PC-9 (cell line): ENCODE results near the gene AQP12A. TPM values are rescaled to one million over a fixed set of nuclear protein-coding genes. Genes with fewer than 3 reads are reported as not detected.

Experiments used
- BruUV-seq: library from RNA; stranded (reverse); fragments of 400-500 nt; replicated peaks from 2 replicates; lab custom pipeline; 2021; lab: Mats Ljungman, UMichigan
- CTCF ChIA-PET: fragments of 300-600 bp; sonication (Branson Sonifier 250); formaldehyde crosslinking; loops from one replicate; lab custom pipeline; 2022; ENCODE audit warnings: antibody characterized with exemption; lab: Charles Lee
- POLR2A ChIA-PET: fragments of 300-600 bp; sonication (Branson Sonifier 250); formaldehyde crosslinking; loops from one replicate; lab custom pipeline; 2022; ENCODE audit warnings: antibody characterized with exemption; ENCODE audit not compliant: unreplicated experiment; lab: Charles Lee
- DNase-seq, 2 experiments: peaks; one replicate each; pipeline versions ENCODE4 v3.0.0 to v3.0.0-alpha.2; 2015 to 2022; ENCODE audit warnings: mixed read lengths in 1 of 2
- H2AFZ ChIP-seq: fragments of 200-600 bp; sonication (generic); 2 replicates; pipeline ENCODE4 v1.8.1; 2017; ENCODE audit warnings: antibody characterized with exemption
- H3F3A ChIP-seq: fragments of 200-600 bp; sonication (generic); 2 replicates; pipeline ENCODE4 v1.8.1; 2017; ENCODE audit warnings: antibody characterized with exemption, mild to moderate bottlenecking, low read depth; ENCODE audit not compliant: insufficient read depth
- H3K27ac ChIP-seq: fragments of 200-600 bp; sonication (generic); 2 replicates; pipeline ENCODE4 v1.6.1; 2016; ENCODE audit warnings: mixed run types
- H3K27me3 ChIP-seq: fragments of 200-600 bp; sonication (generic); 2 replicates; pipeline ENCODE4 v1.6.1; 2016; ENCODE audit warnings: low read depth, mixed run types; ENCODE audit not compliant: insufficient read depth
- H3K36me3 ChIP-seq: fragments of 200-600 bp; sonication (generic); 2 replicates; pipeline ENCODE4 v1.6.1; 2016; ENCODE audit warnings: low read depth, mixed run types
- H3K4me1 ChIP-seq: fragments of 200-600 bp; sonication (generic); replicated peaks from 2 replicates; pipeline ENCODE4 v1.6.1; 2016; ENCODE audit warnings: mixed run types; ENCODE audit not compliant: insufficient read depth
- H3K4me2 ChIP-seq: fragments of 200-600 bp; sonication (generic); 2 replicates; pipeline ENCODE4 v1.6.1; 2017; ENCODE audit warnings: mixed run types
- H3K4me3 ChIP-seq: fragments of 200-600 bp; sonication (generic); 2 replicates; pipeline ENCODE4 v1.6.1; 2016; ENCODE audit warnings: mixed run types
- H3K79me2 ChIP-seq: fragments of 200-600 bp; sonication (generic); 2 replicates; pipeline ENCODE4 v1.6.1; 2017; ENCODE audit warnings: low read depth, mixed run types
- H3K9me2 ChIP-seq: fragments of 200-600 bp; sonication (generic); 2 replicates; pipeline ENCODE4 v1.8.1; 2017; ENCODE audit warnings: mild to moderate bottlenecking; ENCODE audit not compliant: insufficient read depth
- H3K9me3 ChIP-seq: fragments of 200-600 bp; sonication (generic); 2 replicates; pipeline ENCODE4 v1.8.1; 2016; ENCODE audit warnings: low read depth; ENCODE audit not compliant: insufficient read depth
- H4K20me1 ChIP-seq: fragments of 200-600 bp; sonication (generic); 2 replicates; pipeline ENCODE4 v1.8.1; 2017; ENCODE audit not compliant: insufficient read depth
- CTCF ChIP-seq: fragments of 200-600 bp; sonication (generic); conservative IDR thresholded peaks from 2 replicates; pipeline ENCODE4 v1.6.1; 2017; ENCODE audit warnings: mixed run types, antibody characterized with exemption, mild to moderate bottlenecking, moderate library complexity
- EZH2 ChIP-seq: fragments of 200-600 bp; sonication (generic); IDR thresholded peaks from 2 replicates; pipeline ENCODE4 v1.8.0; 2017; ENCODE audit warnings: antibody characterized with exemption, low read depth
- intact Hi-C: fragments of 100-400 bp; cut with micrococcal nuclease; formaldehyde crosslinking; loops from one replicate; pipeline ENCODE4 v1.10.0; 2022; ENCODE audit not compliant: unreplicated experiment
- total RNA-seq: library from RNA; stranded (reverse); gene quantifications from 2 replicates; pipeline ENCODE4 v1.2.3, GENCODE V29; 2021

AQP12A gene
- total RNA-seq, 1 experiment from 2014 or later = not detected

GRCh38 chr2:240662681-240663080 lies 29.0 kb upstream of the AQP12A start:
- Histone ChIP-seq H2AFZ (no peak overlapping the region), H3K79me2 (no peaks in the 10 kb centered on the region), H3K9me2 (no peaks in the 10 kb centered on the region), H4K20me1 (no peaks in the 10 kb centered on the region), H3F3A (no peaks in the 10 kb centered on the region), H3K9me3 (no peaks in the 10 kb centered on the region; the same call in 1 of the 2 replicates), H3K4me2 (no peak overlapping the region), H3K36me3 (no peaks in the 10 kb centered on the region), H3K4me3 (no peak overlapping the region), H3K4me1 (no peaks in the 10 kb centered on the region), H3K27ac (no peak overlapping the region), H3K27me3 (peaks cover 94% of the 10 kb centered on the region)
- TF ChIP-seq EZH2 = no peak
- ChIA-PET POLR2A (no interaction called here), CTCF (no interaction called here)
- no peak for DNase-seq
- intact Hi-C loops = no loop called here
- no TSS peak for BruUV-seq

DNA sequence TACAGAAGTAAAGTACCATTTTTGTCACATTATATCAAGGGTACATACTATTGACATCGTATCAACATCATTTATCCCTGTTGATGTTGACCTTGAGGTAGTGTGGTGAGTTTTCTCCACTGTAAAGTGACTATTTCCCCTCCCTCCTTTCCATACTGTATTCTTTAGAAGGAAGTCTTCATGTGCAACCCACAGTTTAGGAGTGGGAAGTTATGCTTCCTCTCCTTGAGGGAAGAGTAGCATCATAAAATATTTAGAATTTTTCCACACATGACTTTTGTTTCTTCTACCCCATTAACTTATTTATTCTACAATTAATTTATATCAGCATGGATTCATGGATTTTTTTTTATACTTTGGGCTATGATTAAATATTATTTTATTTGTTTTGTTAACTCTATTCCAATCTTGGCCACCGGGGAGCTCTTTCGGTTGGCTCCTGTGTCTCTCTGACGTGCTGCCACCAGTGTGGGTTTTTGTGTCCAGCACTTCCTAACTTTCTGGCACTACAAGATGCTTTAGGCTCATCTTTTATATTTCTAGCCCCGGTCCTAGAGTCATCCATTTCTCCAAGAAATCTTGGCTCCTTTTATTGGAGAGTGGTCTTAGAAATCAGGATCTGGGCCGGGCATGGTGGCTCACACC lies 28.0 kb upstream of the AQP12A start:
- no peak overlapping the region for H2AFZ ChIP-seq
- H3K27me3 ChIP-seq = peaks cover 94% of the 10 kb centered on the region
- intact Hi-C loops = no loop called here
- H3F3A ChIP-seq = no peaks in the 10 kb centered on the region
- no peak for TF ChIP-seq CTCF
- TF ChIP-seq EZH2 = no peak
- no peak overlapping the region for H3K4me3 ChIP-seq
- H3K9me3 ChIP-seq = no peaks in the 10 kb centered on the region; the same call in 1 of the 2 replicates
- no peaks in the 10 kb centered on the region for H3K4me1 ChIP-seq
- BruUV-seq = no TSS peak
- no peaks in the 10 kb centered on the region for H4K20me1 ChIP-seq
- no peak for DNase-seq
- no peaks in the 10 kb centered on the region for H3K36me3 ChIP-seq
- CTCF ChIA-PET = no interaction called here
- POLR2A ChIA-PET = interaction anchor here (0.5 kb wide), 1 partner anchor 177 kb away, joined by 4 read pairs; no protein-coding TSS in a partner anchor
- H3K4me2 ChIP-seq = no peak overlapping the region
- H3K79me2 ChIP-seq = no peaks in the 10 kb centered on the region
- no peak overlapping the region for H3K27ac ChIP-seq
- H3K9me2 ChIP-seq = no peaks in the 10 kb centered on the region

DNA sequence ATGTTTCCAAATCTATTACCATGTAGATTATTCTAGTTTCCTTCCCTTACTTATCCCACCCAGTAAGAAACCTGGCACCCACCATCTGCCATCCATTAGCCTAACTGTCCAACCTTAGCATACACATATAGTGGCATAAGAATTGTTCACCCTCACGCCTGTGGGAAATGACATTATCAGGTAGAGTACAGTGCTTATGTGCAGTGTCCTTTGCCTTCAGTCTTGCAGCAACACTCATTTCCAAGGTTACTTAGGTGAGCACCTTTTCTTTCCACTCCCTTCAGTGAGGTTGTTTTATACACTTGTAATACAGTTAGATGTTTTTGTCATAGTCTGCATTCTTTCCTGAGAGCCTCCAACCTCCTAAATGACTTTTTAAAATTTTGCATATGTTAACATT lies 27.0 kb upstream of the AQP12A start:
- Histone ChIP-seq H3K36me3 (no peaks in the 10 kb centered on the region), H3K4me1 (no peaks in the 10 kb centered on the region), H3F3A (no peaks in the 10 kb centered on the region), H2AFZ (no peak overlapping the region), H4K20me1 (no peaks in the 10 kb centered on the region), H3K27ac (no peak overlapping the region), H3K27me3 (peaks cover 94% of the 10 kb centered on the region), H3K9me3 (no peaks in the 10 kb centered on the region), H3K9me2 (no peaks in the 10 kb centered on the region), H3K4me2 (no peak overlapping the region), H3K4me3 (no peak overlapping the region), H3K79me2 (no peaks in the 10 kb centered on the region)
- ChIA-PET CTCF (no interaction called here), POLR2A (no interaction called here)
- no peak for TF ChIP-seq CTCF
- no peak for TF ChIP-seq EZH2
- intact Hi-C loops = no loop called here
- no peak for DNase-seq
- BruUV-seq = no TSS peak
